Measurements from ENCODE around the gene NCR2.

The NCR2 gene

DNA sequence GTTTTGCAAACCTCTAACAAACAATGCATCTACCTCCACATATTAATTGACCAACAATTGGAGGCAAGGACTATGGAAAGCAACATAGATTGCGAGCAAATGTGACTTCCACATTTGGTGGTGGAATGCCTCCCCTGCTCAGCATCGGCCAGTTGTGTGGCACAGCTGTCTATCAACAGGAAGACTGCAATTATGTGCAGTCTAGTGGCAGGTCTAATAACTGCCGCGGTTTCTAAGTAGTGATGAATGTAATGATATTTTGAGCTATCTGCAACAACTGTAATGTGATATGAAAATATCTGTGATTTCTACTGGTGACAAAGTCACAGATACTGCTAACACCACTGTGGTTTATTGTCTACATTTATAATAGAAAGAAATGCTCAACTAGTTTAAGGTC, 56.8 kb downstream of the NCR2 start (continued):
- TF ChIP-seq ZNF513 (tag by site-specific recombination; IDR thresholded peaks at IDR 0.05) (no peak), SCRT1 (tag by site-specific recombination; IDR thresholded peaks at IDR 0.05; ENCODE audit: borderline replicate concordance) (no peak), ZNF555 (tag by site-specific recombination; conservative IDR thresholded peaks at IDR 0.05) (no peak), ZNF558 (tag by site-specific recombination; IDR thresholded peaks at IDR 0.05) (no peak), ZNF645 (tag by site-specific recombination; IDR thresholded peaks at IDR 0.05) (no peak), ZNF37A (tag by site-specific recombination; IDR thresholded peaks at IDR 0.05) (no peak), ZNF677 (tag by site-specific recombination; IDR thresholded peaks at IDR 0.05) (no peak)
- TF ChIP-seq, protein P1, sequence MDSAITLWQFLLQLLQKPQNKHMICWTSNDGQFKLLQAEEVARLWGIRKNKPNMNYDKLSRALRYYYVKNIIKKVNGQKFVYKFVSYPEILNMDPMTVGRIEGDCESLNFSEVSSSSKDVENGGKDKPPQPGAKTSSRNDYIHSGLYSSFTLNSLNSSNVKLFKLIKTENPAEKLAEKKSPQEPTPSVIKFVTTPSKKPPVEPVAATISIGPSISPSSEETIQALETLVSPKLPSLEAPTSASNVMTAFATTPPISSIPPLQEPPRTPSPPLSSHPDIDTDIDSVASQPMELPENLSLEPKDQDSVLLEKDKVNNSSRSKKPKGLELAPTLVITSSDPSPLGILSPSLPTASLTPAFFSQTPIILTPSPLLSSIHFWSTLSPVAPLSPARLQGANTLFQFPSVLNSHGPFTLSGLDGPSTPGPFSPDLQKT (IDR thresholded peaks at IDR 0.05; ENCODE audit: borderline replicate concordance, low read depth, low read length), result no peak
- TF ChIP-seq, protein P2, sequence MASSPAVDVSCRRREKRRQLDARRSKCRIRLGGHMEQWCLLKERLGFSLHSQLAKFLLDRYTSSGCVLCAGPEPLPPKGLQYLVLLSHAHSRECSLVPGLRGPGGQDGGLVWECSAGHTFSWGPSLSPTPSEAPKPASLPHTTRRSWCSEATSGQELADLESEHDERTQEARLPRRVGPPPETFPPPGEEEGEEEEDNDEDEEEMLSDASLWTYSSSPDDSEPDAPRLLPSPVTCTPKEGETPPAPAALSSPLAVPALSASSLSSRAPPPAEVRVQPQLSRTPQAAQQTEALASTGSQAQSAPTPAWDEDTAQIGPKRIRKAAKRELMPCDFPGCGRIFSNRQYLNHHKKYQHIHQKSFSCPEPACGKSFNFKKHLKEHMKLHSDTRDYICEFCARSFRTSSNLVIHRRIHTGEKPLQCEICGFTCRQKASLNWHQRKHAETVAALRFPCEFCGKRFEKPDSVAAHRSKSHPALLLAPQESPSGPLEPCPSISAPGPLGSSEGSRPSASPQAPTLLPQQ (tag by site-specific recombination; IDR thresholded peaks at IDR 0.05), result no peak
- TF ChIP-seq, protein P3, sequence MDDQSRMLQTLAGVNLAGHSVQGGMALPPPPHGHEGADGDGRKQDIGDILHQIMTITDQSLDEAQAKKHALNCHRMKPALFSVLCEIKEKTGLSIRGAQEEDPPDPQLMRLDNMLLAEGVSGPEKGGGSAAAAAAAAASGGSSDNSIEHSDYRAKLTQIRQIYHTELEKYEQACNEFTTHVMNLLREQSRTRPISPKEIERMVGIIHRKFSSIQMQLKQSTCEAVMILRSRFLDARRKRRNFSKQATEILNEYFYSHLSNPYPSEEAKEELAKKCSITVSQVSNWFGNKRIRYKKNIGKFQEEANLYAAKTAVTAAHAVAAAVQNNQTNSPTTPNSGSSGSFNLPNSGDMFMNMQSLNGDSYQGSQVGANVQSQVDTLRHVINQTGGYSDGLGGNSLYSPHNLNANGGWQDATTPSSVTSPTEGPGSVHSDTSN (CRISPR knock-in tag; IDR thresholded peaks at IDR 0.05), result no peak
- TF ChIP-seq, protein P4, sequence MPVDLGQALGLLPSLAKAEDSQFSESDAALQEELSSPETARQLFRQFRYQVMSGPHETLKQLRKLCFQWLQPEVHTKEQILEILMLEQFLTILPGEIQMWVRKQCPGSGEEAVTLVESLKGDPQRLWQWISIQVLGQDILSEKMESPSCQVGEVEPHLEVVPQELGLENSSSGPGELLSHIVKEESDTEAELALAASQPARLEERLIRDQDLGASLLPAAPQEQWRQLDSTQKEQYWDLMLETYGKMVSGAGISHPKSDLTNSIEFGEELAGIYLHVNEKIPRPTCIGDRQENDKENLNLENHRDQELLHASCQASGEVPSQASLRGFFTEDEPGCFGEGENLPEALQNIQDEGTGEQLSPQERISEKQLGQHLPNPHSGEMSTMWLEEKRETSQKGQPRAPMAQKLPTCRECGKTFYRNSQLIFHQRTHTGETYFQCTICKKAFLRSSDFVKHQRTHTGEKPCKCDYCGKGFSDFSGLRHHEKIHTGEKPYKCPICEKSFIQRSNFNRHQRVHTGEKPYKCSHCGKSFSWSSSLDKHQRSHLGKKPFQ (tag by site-specific recombination; IDR thresholded peaks at IDR 0.05), result no peak

GRCh38 chr6:41396335-41396734, 60.9 kb downstream of the NCR2 start:
- no peaks in the 10 kb centered on the region for H3K36me3 ChIP-seq (ENCODE audit: control insufficient read depth in 2 of 2, insufficient read depth in 1 of 2, low read length in 2 of 2)
- H3K4me3 ChIP-seq (ENCODE audit: low read depth, low read length), result no peak overlapping the region
- TF ChIP-seq, protein P5, sequence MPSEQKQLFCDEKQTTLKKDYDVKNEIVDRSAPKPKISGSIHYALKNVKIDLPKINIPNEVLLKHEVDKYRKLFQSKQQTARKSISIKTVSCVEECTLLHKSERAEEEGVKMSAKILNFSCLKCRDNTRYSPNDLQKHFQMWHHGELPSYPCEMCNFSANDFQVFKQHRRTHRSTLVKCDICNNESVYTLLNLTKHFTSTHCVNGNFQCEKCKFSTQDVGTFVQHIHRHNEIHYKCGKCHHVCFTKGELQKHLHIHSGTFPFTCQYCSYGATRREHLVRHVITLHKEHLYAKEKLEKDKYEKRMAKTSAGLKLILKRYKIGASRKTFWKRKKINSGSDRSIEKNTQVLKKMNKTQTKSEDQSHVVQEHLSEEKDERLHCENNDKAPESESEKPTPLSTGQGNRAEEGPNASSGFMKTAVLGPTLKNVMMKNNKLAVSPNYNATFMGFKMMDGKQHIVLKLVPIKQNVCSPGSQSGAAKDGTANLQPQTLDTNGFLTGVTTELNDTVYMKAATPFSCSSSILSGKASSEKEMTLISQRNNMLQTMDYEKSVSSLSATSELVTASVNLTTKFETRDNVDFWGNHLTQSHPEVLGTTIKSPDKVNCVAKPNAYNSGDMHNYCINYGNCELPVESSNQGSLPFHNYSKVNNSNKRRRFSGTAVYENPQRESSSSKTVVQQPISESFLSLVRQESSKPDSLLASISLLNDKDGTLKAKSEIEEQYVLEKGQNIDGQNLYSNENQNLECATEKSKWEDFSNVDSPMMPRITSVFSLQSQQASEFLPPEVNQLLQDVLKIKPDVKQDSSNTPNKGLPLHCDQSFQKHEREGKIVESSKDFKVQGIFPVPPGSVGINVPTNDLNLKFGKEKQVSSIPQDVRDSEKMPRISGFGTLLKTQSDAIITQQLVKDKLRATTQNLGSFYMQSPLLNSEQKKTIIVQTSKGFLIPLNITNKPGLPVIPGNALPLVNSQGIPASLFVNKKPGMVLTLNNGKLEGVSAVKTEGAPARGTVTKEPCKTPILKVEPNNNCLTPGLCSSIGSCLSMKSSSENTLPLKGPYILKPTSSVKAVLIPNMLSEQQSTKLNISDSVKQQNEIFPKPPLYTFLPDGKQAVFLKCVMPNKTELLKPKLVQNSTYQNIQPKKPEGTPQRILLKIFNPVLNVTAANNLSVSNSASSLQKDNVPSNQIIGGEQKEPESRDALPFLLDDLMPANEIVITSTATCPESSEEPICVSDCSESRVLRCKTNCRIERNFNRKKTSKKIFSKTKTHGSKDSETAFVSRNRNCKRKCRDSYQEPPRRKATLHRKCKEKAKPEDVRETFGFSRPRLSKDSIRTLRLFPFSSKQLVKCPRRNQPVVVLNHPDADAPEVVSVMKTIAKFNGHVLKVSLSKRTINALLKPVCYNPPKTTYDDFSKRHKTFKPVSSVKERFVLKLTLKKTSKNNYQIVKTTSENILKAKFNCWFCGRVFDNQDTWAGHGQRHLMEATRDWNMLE (tag by site-specific recombination; conservative IDR thresholded peaks at IDR 0.05; ENCODE audit: low read depth), result no peak
- TF ChIP-seq IKZF3 (tag by site-specific recombination; IDR thresholded peaks at IDR 0.05), result no peak
- no peak for TF ChIP-seq HOXC10 (CRISPR knock-in tag; IDR thresholded peaks at IDR 0.05)
- no peak for TF ChIP-seq ZNF571 (tag by site-specific recombination; IDR thresholded peaks at IDR 0.05)
- TF ChIP-seq ZNF514 (tag by site-specific recombination; IDR thresholded peaks at IDR 0.05), result no peak
- no peak for TF ChIP-seq OSR2 (tag by site-specific recombination; IDR thresholded peaks at IDR 0.05)
- no peak for TF ChIP-seq ZNF175 (tag by site-specific recombination; IDR thresholded peaks at IDR 0.05)
- TF ChIP-seq ZNF558 (tag by site-specific recombination; IDR thresholded peaks at IDR 0.05), result no peak
- ChIA-PET CTCF (interaction anchor here (0.7 to 1.3 kb wide), 3 partner anchors 9 to 22 kb away, joined by 3 to 5 read pairs (median 3); no protein-coding TSS in a partner anchor), POLR2A (no interaction called here)
- no peaks in the 10 kb centered on the region for H3K9me3 ChIP-seq (ENCODE audit: control insufficient read depth, insufficient read depth, low read depth, low read length)
- H3K27ac ChIP-seq (ENCODE audit: extremely low read depth, low read depth, low read length), result no peak overlapping the region
- no peaks in the 10 kb centered on the region for H3K4me1 ChIP-seq (ENCODE audit: control insufficient read depth, insufficient read depth, low read length)

Data from HEK293 (cell line).